GM23338 (cell line): ENCODE measurements around the gene MAPK4. TPM values are rescaled to one million over a fixed set of nuclear protein-coding genes. Genes with fewer than 3 reads are reported as not detected.

Experiments
- ATAC-seq: fragments of 200-7000 bp; cut with Tn5 transposase; 3 replicates; pipeline ENCODE4 v1.9.1; 2020
- DNase-seq: peaks from one replicate; pipeline ENCODE4 v3.0.0-alpha.2; 2015; ENCODE audit warnings: low spot score
- H2AFZ ChIP-seq: fragments of 200-600 bp; sonication (generic); 2 replicates; pipeline ENCODE4 v1.8.0; 2016; ENCODE audit warnings: antibody characterized with exemption, mild to moderate bottlenecking, moderate library complexity
- H3F3A ChIP-seq: fragments of 200-600 bp; sonication (generic); replicated peaks from 2 replicates; pipeline ENCODE4 v1.8.0; 2017; ENCODE audit warnings: antibody characterized with exemption, mixed run types, low read depth
- H3K27ac ChIP-seq: fragments of 200-600 bp; sonication (generic); 2 replicates; pipeline ENCODE4 v1.6.1; 2016; ENCODE audit warnings: low read depth
- H3K27me3 ChIP-seq: fragments of 200-600 bp; sonication (generic); 2 replicates; pipeline ENCODE4 v1.8.0; 2016; ENCODE audit warnings: mild to moderate bottlenecking, mixed run types, moderate library complexity; ENCODE audit not compliant: insufficient read depth
- H3K36me3 ChIP-seq: fragments of 200-600 bp; sonication (generic); 2 replicates; pipeline ENCODE4 v1.8.0; 2016; ENCODE audit warnings: mild to moderate bottlenecking; ENCODE audit not compliant: insufficient read depth
- H3K4me1 ChIP-seq: fragments of 200-600 bp; sonication (generic); 2 replicates; pipeline ENCODE4 v1.8.0; 2016; ENCODE audit warnings: mild to moderate bottlenecking, moderate library complexity; ENCODE audit not compliant: insufficient read depth
- H3K4me2 ChIP-seq: fragments of 200-600 bp; sonication (generic); 2 replicates; pipeline ENCODE4 v1.7.1; 2017; ENCODE audit warnings: mixed run types
- H3K4me3 ChIP-seq: fragments of 200-600 bp; sonication (generic); 2 replicates; pipeline ENCODE4 v1.6.1; 2016; ENCODE audit warnings: mixed run types
- H3K79me2 ChIP-seq: fragments of 200-600 bp; sonication (generic); replicated peaks from 2 replicates; pipeline ENCODE4 v1.8.0; 2017; ENCODE audit warnings: mild to moderate bottlenecking; ENCODE audit not compliant: insufficient read depth
- H3K9me2 ChIP-seq: fragments of 200-600 bp; sonication (generic); 2 replicates; pipeline ENCODE4 v1.8.0; 2017; ENCODE audit not compliant: insufficient read depth
- H4K20me1 ChIP-seq: fragments of 200-600 bp; sonication (generic); replicated peaks from 2 replicates; pipeline ENCODE4 v1.8.0; 2017; ENCODE audit warnings: mild to moderate bottlenecking; ENCODE audit not compliant: insufficient read depth
- H3K27ac Mint-ChIP-seq: 2 replicates; pipeline ENCODE4 v1.8.0; 2020; ENCODE audit warnings: inconsistent platforms, mild to moderate bottlenecking, moderate library complexity, mixed read lengths
- H3K27me3 Mint-ChIP-seq: 3 replicates; pipeline ENCODE4 v1.8.0; 2022; ENCODE audit warnings: low read depth, mild to moderate bottlenecking, moderate library complexity, mixed read lengths, inconsistent platforms; ENCODE audit not compliant: insufficient read depth, poor library complexity
- H3K36me3 Mint-ChIP-seq: 3 replicates; pipeline ENCODE4 v1.8.0; 2021; ENCODE audit warnings: low read depth, mild to moderate bottlenecking, inconsistent platforms, moderate library complexity, mixed read lengths
- H3K4me1 Mint-ChIP-seq: 3 replicates; pipeline ENCODE4 v1.8.0; 2020; ENCODE audit warnings: mild to moderate bottlenecking, inconsistent platforms, mixed read lengths
- H3K4me3 Mint-ChIP-seq: 3 replicates; pipeline ENCODE4 v1.8.0; 2021; ENCODE audit warnings: moderate library complexity, mild to moderate bottlenecking, inconsistent platforms, mixed read lengths
- H3K9me3 Mint-ChIP-seq: 3 replicates; pipeline ENCODE4 v1.8.0; 2020; ENCODE audit warnings: moderate library complexity, mild to moderate bottlenecking, inconsistent platforms, mixed read lengths
- CREB1 ChIP-seq: fragments of 250-450 bp; sonication (Bioruptor Pico); IDR thresholded peaks from 2 replicates; pipeline ENCODE4 v1.5.0; 2020; ENCODE audit warnings: low read depth, mild to moderate bottlenecking, moderate library complexity
- CTCF ChIP-seq, 2 experiments: fragments of 200-600 bp in 1 of 2; sonication (generic) in 1 of 2; conservative IDR thresholded peaks; 2 replicates each; pipeline versions ENCODE4 v1.5.1 to v1.6.1; 2016 to 2017; ENCODE audit warnings: antibody characterized with exemption in 2 of 2, low read depth in 2 of 2, mild to moderate bottlenecking in 2 of 2, moderate library complexity in 1 of 2
- ETS1 ChIP-seq: IDR thresholded peaks from 2 replicates; pipeline ENCODE4 v1.6.1; 2016; ENCODE audit warnings: antibody characterized with exemption
- EZH2phosphoT487 ChIP-seq: fragments of 200-600 bp; sonication (generic); IDR thresholded peaks from one replicate; pipeline ENCODE4 v1.8.1; 2018; ENCODE audit warnings: antibody characterized with exemption; ENCODE audit not compliant: unreplicated experiment
- JUNB ChIP-seq: IDR thresholded peaks from one replicate; pipeline ENCODE4 v1.6.1; 2016; ENCODE audit warnings: antibody characterized with exemption; ENCODE audit not compliant: unreplicated experiment
- POLR2AphosphoS5 ChIP-seq: IDR thresholded peaks from 2 replicates; pipeline ENCODE4 v1.6.1; 2016; ENCODE audit warnings: antibody characterized with exemption, low read depth
- REST ChIP-seq: IDR thresholded peaks from one replicate; pipeline ENCODE4 v1.6.1; 2018; ENCODE audit warnings: antibody characterized with exemption; ENCODE audit not compliant: unreplicated experiment
- ZNF114 ChIP-seq: fragments of 250-450 bp; sonication (Bioruptor Pico); IDR thresholded peaks from 2 replicates; pipeline ENCODE4 v1.5.0; 2020; ENCODE audit warnings: mild to moderate bottlenecking, moderate library complexity
- ZNF331 ChIP-seq: fragments of 250-450 bp; sonication (Bioruptor Pico); IDR thresholded peaks from 2 replicates; pipeline ENCODE4 v1.5.0; 2020; ENCODE audit warnings: low read depth, mild to moderate bottlenecking, moderate library complexity
- polyA plus RNA-seq: library from polyadenylated mRNA; unstranded; fragments of >200 nt; fragmentation: Nextera tagmentation; extraction: Ambion mirVana; gene quantifications from 2 replicates; pipeline ENCODE4 v1.2.1, GENCODE V29; 2016
- total RNA-seq: library from RNA; depleted of rRNA; stranded (reverse); fragments of >200 nt; shearing (Covaris generic); gene quantifications from 2 replicates; pipeline ENCODE4 v1.2.3, GENCODE V29; 2014

Gene MAPK4
- total and polyA plus RNA-seq, 2 experiments from 2014 or later: 1.3 to 4.4 TPM

- DNase-seq: no peak
- peaks cover 5% of the 10 kb centered on the region for H3K27me3 Mint-ChIP-seq
- Histone ChIP-seq H2AFZ (no peak overlapping the region), H3K4me1 (no peaks in the 10 kb centered on the region), H3K36me3 (no peaks in the 10 kb centered on the region), H3K9me2 (peaks cover 11% of the 10 kb centered on the region; the same call in 1 of the 2 replicates), H3K27ac (no peak overlapping the region), H3F3A (no peaks in the 10 kb centered on the region), H4K20me1 (no peaks in the 10 kb centered on the region), H3K4me2 (no peak overlapping the region), H3K4me3 (no peak overlapping the region), H3K27me3 (no peaks in the 10 kb centered on the region), H3K79me2 (no peaks in the 10 kb centered on the region)
- no peak overlapping the region for H3K27ac Mint-ChIP-seq
- no peak for TF ChIP-seq POLR2AphosphoS5
- H3K9me3 Mint-ChIP-seq: peaks cover 3% of the 10 kb centered on the region; the same call in 2 of the 3 replicates
- H3K36me3 Mint-ChIP-seq: no peaks in the 10 kb centered on the region; the same call in 2 of the 3 replicates
- H3K4me3 Mint-ChIP-seq: no peak overlapping the region
- ATAC-seq: no peak
- H3K4me1 Mint-ChIP-seq: no peaks in the 10 kb centered on the region
These were observed 93.7 kb downstream of the MAPK4 start for GRCh38 chr18:50653402-50654093.

GRCh38 chr18:50654211-50654610 lies 94.3 kb downstream of the MAPK4 start:
- H3K27ac Mint-ChIP-seq: no peak overlapping the region
- DNase-seq (no peak), ATAC-seq (no peak)
- H3K4me3 Mint-ChIP-seq: no peak overlapping the region
- H3F3A ChIP-seq: no peaks in the 10 kb centered on the region
- H3K36me3 Mint-ChIP-seq: no peaks in the 10 kb centered on the region; the same call in 2 of the 3 replicates
- H3K4me1 ChIP-seq: no peaks in the 10 kb centered on the region
- H3K27me3 Mint-ChIP-seq: peaks cover 5% of the 10 kb centered on the region
- no peaks in the 10 kb centered on the region for H3K27me3 ChIP-seq
- H3K9me2 ChIP-seq: peaks cover 11% of the 10 kb centered on the region; the same call in 1 of the 2 replicates
- H3K9me3 Mint-ChIP-seq: peaks cover 3% of the 10 kb centered on the region; the same call in 2 of the 3 replicates
- no peak overlapping the region for H3K4me2 ChIP-seq
- no peak overlapping the region for H3K27ac ChIP-seq
- no peaks in the 10 kb centered on the region for H4K20me1 ChIP-seq
- no peaks in the 10 kb centered on the region for H3K79me2 ChIP-seq
- H2AFZ ChIP-seq: no peak overlapping the region
- no peak overlapping the region for H3K4me3 ChIP-seq
- peaks cover 3% of the 10 kb centered on the region; the same call in 2 of the 3 replicates for H3K4me1 Mint-ChIP-seq
- no peaks in the 10 kb centered on the region for H3K36me3 ChIP-seq
- TF ChIP-seq ETS1 (no peak), REST (no peak), ZNF331 (CRISPR knock-in tag) (no peak), ZNF114 (CRISPR knock-in tag) (no peak), CTCF (conservative IDR thresholded peaks at IDR 0.05; ENCODE audit: low read depth in 2 of 2) (no peak), CREB1 (CRISPR knock-in tag) (no peak), POLR2AphosphoS5 (no peak), JUNB (no peak), EZH2phosphoT487 (no peak)
